KMS-11 (cell line): ENCODE measurements around the gene CLCNKA.

ENCODE experiments used
- H2AFZ ChIP-seq: fragments of 200-600 bp; sonication (generic); 2 replicates; pipeline ENCODE4 v1.6.1; 2016; ENCODE audit warnings: antibody characterized with exemption, mixed run types, low read depth
- H3K27ac ChIP-seq: fragments of 200-600 bp; sonication (generic); 2 replicates; pipeline ENCODE4 v1.6.1; 2016; ENCODE audit warnings: mild to moderate bottlenecking, mixed run types
- H3K27me3 ChIP-seq: fragments of 200-600 bp; sonication (generic); 2 replicates; pipeline ENCODE4 v1.6.1; 2017; ENCODE audit warnings: mild to moderate bottlenecking, low read depth, mixed run types, moderate library complexity; ENCODE audit not compliant: insufficient read depth
- H3K36me3 ChIP-seq: fragments of 200-600 bp; sonication (generic); 2 replicates; pipeline ENCODE4 v1.6.1; 2017; ENCODE audit warnings: mild to moderate bottlenecking, mixed run types; ENCODE audit not compliant: insufficient read depth
- H3K4me1 ChIP-seq: fragments of 200-600 bp; sonication (generic); 2 replicates; pipeline ENCODE4 v1.6.1; 2016; ENCODE audit warnings: mild to moderate bottlenecking, low read depth, mixed run types; ENCODE audit not compliant: poor library complexity, severe bottlenecking
- H3K4me2 ChIP-seq: fragments of 200-600 bp; sonication (generic); 2 replicates; pipeline ENCODE4 v1.7.0; 2016; ENCODE audit warnings: mild to moderate bottlenecking, mixed run types
- H3K4me3 ChIP-seq: fragments of 200-600 bp; sonication (generic); IDR thresholded peaks from 2 replicates; pipeline ENCODE4 v1.6.1; 2017; ENCODE audit warnings: low read depth, low read length, mixed read lengths; ENCODE audit not compliant: insufficient read depth
- H3K79me2 ChIP-seq: fragments of 200-600 bp; sonication (generic); 2 replicates; pipeline ENCODE4 v1.6.1; 2016; ENCODE audit warnings: low read depth, mixed run types; ENCODE audit not compliant: insufficient read depth
- H3K9ac ChIP-seq: fragments of 200-600 bp; sonication (generic); 2 replicates; pipeline ENCODE4 v1.6.1; 2016; ENCODE audit warnings: mild to moderate bottlenecking, mixed run types
- H4K20me1 ChIP-seq: fragments of 200-600 bp; sonication (generic); 2 replicates; pipeline ENCODE4 v1.6.1; 2016; ENCODE audit warnings: mild to moderate bottlenecking, mixed run types; ENCODE audit not compliant: insufficient read depth
- TF ChIP-seq, protein P1 (sequence below): fragments of 200-600 bp; sonication (generic); conservative IDR thresholded peaks from 2 replicates; pipeline ENCODE4 v1.6.1; 2017; ENCODE audit warnings: low read depth, mild to moderate bottlenecking, antibody characterized with exemption, low read length, moderate library complexity, mixed read lengths

The CLCNKA gene

DNA sequence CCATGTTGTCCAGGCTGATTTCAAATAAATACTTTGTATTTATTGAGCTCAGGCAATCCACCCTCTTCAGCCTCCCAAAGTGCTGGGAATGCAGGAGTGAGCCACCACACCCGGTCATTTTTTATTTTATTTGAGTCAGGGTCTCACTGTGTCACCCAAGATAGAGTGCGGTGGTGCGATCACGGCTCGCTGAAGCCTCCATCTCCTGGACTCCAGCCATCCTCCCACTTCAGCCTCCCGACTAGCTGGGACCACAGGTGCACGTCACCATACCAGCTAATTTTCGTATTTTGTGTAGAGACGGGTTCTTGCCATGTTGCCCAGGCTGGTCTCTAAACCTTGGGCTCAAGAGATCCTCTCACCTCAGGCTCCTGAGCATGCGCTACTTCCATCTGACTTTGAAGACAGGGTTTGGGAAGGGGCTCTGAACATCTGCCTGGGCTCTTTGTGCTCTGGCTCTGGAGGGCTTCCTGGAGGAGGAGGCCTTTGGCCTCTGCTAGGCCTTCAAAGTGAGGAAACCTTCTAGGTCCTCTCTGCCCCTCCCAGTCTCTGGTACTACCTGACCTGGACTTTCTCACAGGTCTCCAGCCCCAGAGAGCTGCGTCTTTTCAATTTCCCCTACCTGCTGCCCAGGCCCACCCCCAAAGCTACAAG lies 9.8 kb upstream of the CLCNKA start:
- TF ChIP-seq, protein P1, sequence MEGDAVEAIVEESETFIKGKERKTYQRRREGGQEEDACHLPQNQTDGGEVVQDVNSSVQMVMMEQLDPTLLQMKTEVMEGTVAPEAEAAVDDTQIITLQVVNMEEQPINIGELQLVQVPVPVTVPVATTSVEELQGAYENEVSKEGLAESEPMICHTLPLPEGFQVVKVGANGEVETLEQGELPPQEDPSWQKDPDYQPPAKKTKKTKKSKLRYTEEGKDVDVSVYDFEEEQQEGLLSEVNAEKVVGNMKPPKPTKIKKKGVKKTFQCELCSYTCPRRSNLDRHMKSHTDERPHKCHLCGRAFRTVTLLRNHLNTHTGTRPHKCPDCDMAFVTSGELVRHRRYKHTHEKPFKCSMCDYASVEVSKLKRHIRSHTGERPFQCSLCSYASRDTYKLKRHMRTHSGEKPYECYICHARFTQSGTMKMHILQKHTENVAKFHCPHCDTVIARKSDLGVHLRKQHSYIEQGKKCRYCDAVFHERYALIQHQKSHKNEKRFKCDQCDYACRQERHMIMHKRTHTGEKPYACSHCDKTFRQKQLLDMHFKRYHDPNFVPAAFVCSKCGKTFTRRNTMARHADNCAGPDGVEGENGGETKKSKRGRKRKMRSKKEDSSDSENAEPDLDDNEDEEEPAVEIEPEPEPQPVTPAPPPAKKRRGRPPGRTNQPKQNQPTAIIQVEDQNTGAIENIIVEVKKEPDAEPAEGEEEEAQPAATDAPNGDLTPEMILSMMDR: no peak
- Histone ChIP-seq H3K4me3 (peak overlapping the region; percentile 32), H3K4me2 (peak overlapping the region; percentile 94), H4K20me1 (no peaks in the 10 kb centered on the region), H2AFZ (peak overlapping the region; percentile 78), H3K4me1 (peaks cover 54% of the 10 kb centered on the region), H3K36me3 (no peaks in the 10 kb centered on the region), H3K79me2 (no peaks in the 10 kb centered on the region), H3K27me3 (no peaks in the 10 kb centered on the region), H3K9ac (peak overlapping the region; percentile 76), H3K27ac (peak overlapping the region; percentile 69)

- TF ChIP-seq, protein P1: no peak
- no peaks in the 10 kb centered on the region for H3K79me2 ChIP-seq
- H3K4me1 ChIP-seq: peaks cover 60% of the 10 kb centered on the region
- H2AFZ ChIP-seq: peak overlapping the region; percentile 78
- H3K9ac ChIP-seq: peak overlapping the region; percentile 76
- H3K4me2 ChIP-seq: peak overlapping the region; percentile 94
- H4K20me1 ChIP-seq: no peaks in the 10 kb centered on the region
- H3K4me3 ChIP-seq: peak overlapping the region; percentile 32
- H3K27me3 ChIP-seq: no peaks in the 10 kb centered on the region
- H3K36me3 ChIP-seq: no peaks in the 10 kb centered on the region
- peak overlapping the region; percentile 69 for H3K27ac ChIP-seq
Measured at GRCh38 chr1:16012590-16013219, 9.1 kb upstream of the CLCNKA start.

DNA sequence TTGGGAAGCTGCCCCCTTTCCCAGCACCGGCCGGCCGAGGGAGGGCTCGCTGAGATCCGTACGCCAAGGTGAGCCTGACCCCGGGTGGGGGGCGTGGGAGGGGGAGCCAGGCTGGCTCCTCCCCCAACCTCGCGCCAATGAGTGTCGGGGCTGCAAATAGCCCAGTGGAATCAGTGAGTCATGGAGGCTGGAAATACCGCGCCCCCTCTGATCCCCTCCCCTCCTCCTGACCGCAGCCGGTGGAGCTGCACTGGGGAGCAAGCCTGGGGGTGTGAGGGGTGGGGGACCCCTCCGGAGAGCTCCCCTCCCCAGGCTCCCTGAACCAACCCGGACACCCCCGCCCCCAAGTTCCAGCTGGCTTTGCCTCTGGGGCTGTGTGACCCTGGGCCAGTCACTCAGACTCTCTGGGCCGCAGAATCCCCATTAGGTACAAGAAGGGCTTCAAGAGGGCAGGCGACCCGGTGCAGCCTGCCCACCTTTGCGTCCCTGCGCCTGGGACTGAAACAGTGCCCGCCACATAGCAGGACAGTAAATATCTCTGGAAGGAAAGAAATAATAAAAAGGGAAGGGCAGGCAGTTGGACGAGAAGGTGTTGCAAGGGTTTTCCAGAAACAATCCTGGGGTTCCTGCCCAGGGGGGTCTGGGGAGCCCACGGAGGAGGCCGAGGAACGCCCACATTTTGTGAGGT lies 8.5 kb upstream of the CLCNKA start:
- Histone ChIP-seq H3K4me1 (peaks cover 60% of the 10 kb centered on the region), H2AFZ (peak overlapping the region; percentile 78), H3K4me2 (peak overlapping the region; percentile 94), H3K4me3 (peak overlapping the region; percentile 32), H3K9ac (peak overlapping the region; percentile 76), H3K27ac (peak overlapping the region; percentile 69), H3K79me2 (no peaks in the 10 kb centered on the region), H3K36me3 (no peaks in the 10 kb centered on the region), H3K27me3 (no peaks in the 10 kb centered on the region), H4K20me1 (no peaks in the 10 kb centered on the region)
- TF ChIP-seq, protein P1: no peak

GRCh38 chr1:16013908-16014258 lies 8.0 kb upstream of the CLCNKA start:
- TF ChIP-seq, protein P1: no peak
- Histone ChIP-seq H3K9ac (peak overlapping the region; percentile 76), H3K27ac (peak overlapping the region; percentile 69), H3K36me3 (no peaks in the 10 kb centered on the region), H3K4me3 (no peak overlapping the region), H3K27me3 (no peaks in the 10 kb centered on the region), H3K4me1 (peaks cover 60% of the 10 kb centered on the region), H3K4me2 (peak overlapping the region; percentile 94), H2AFZ (no peak overlapping the region), H4K20me1 (no peaks in the 10 kb centered on the region), H3K79me2 (no peaks in the 10 kb centered on the region)
